Osteoblast (primary cell): ENCODE measurements around the gene ZNF70. TPM values are rescaled to one million over a fixed set of nuclear protein-coding genes. Genes with fewer than 3 reads are reported as not detected.
"Not testable (repeated sequence)": the region's sequence is repeated elsewhere in the genome, so short reads cannot be mapped to it uniquely, and the experiment has no call there.

ENCODE experiments used
- DNase-seq: peaks from one replicate; pipeline ENCODE4 v3.0.0; 2011; ENCODE audit warnings: low spot score, mixed read lengths; ENCODE audit not compliant: insufficient read length; ENCODE audit errors: missing footprints
- H2AFZ ChIP-seq: 2 replicates; pipeline ENCODE4 v1.6.0; 2011; ENCODE audit warnings: mild to moderate bottlenecking, low read length
- H3K27ac ChIP-seq: 2 replicates; pipeline ENCODE4 v1.5.1; 2011; ENCODE audit warnings: mild to moderate bottlenecking, low read depth, low read length, moderate library complexity
- H3K27me3 ChIP-seq: 2 replicates; pipeline ENCODE4 v1.6.0; 2012; ENCODE audit warnings: mild to moderate bottlenecking, control low read depth, inconsistent platforms, low read length, moderate library complexity; ENCODE audit not compliant: insufficient read depth
- H3K36me3 ChIP-seq: 2 replicates; pipeline ENCODE4 v1.5.1; 2011; ENCODE audit warnings: mild to moderate bottlenecking, low read length, control low read depth, moderate library complexity; ENCODE audit not compliant: insufficient read depth
- H3K4me1 ChIP-seq: 2 replicates; pipeline ENCODE4 v1.5.1; 2011; ENCODE audit warnings: mild to moderate bottlenecking, low read length, control low read depth, moderate library complexity; ENCODE audit not compliant: insufficient read depth
- H3K4me2 ChIP-seq: 2 replicates; pipeline ENCODE4 v1.6.0; 2011; ENCODE audit warnings: mild to moderate bottlenecking, low read length; ENCODE audit not compliant: insufficient read depth
- H3K4me3 ChIP-seq: fragments of 200-600 bp; sonication (generic); 3 replicates; pipeline ENCODE4 v1.5.1; 2012; ENCODE audit warnings: mild to moderate bottlenecking, low read length, inconsistent platforms; ENCODE audit not compliant: insufficient read depth
- H3K79me2 ChIP-seq: 2 replicates; pipeline ENCODE4 v1.6.0; 2012; ENCODE audit warnings: mild to moderate bottlenecking, low read length, control low read depth, inconsistent platforms; ENCODE audit not compliant: insufficient read depth
- H3K9me3 ChIP-seq: 2 replicates; pipeline ENCODE4 v1.5.1; 2011; ENCODE audit warnings: low read depth, low read length, control low read depth
- H4K20me1 ChIP-seq: 2 replicates; pipeline ENCODE4 v1.6.0; 2012; ENCODE audit warnings: mild to moderate bottlenecking, low read length, control low read depth; ENCODE audit not compliant: insufficient read depth
- total RNA-seq: library from RNA; depleted of rRNA; stranded (reverse); fragments of >200 nt; gene quantifications from 2 replicates; pipeline ENCODE4 v1.2.3, GENCODE V29; 2012
- TF ChIP-seq, protein P1 (sequence below): IDR thresholded peaks from 2 replicates; pipeline ENCODE4 v1.5.1; 2011; ENCODE audit warnings: mild to moderate bottlenecking, low read depth, low read length, moderate library complexity; ENCODE audit errors: extremely low read depth

ZNF70 gene
- total RNA-seq, 1 donor, result 6.5 TPM

DNA sequence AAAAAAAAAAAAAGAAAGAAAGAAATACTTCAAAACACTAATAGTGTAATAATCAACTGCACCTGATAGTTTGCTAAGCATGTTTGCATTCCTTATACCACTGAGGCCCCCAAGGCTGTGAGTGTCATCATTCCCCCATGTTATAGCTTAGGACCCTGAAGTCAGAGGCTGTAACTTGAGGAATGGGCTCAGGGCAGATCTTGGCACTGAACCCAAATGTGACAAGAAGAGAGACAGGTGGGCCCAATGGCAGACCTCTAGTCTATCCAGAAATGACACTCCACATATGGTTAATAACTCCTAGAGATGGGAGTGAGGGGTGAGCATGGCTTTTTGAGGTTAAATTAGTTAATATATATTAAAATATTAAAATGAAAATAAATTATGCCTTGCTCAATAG lies 13.2 kb downstream of the ZNF70 start:
- DNase-seq, result no peak
- Histone ChIP-seq H3K27me3 (no peaks in the 10 kb centered on the region), H3K36me3 (peaks cover 2% of the 10 kb centered on the region), H3K79me2 (no peaks in the 10 kb centered on the region), H3K4me2 (no peak overlapping the region), H3K27ac (no peak overlapping the region), H3K4me3 (no peak overlapping the region), H3K9me3 (no peaks in the 10 kb centered on the region), H3K4me1 (no peaks in the 10 kb centered on the region), H2AFZ (no peak overlapping the region), H4K20me1 (no peaks in the 10 kb centered on the region)
- TF ChIP-seq, protein P1, sequence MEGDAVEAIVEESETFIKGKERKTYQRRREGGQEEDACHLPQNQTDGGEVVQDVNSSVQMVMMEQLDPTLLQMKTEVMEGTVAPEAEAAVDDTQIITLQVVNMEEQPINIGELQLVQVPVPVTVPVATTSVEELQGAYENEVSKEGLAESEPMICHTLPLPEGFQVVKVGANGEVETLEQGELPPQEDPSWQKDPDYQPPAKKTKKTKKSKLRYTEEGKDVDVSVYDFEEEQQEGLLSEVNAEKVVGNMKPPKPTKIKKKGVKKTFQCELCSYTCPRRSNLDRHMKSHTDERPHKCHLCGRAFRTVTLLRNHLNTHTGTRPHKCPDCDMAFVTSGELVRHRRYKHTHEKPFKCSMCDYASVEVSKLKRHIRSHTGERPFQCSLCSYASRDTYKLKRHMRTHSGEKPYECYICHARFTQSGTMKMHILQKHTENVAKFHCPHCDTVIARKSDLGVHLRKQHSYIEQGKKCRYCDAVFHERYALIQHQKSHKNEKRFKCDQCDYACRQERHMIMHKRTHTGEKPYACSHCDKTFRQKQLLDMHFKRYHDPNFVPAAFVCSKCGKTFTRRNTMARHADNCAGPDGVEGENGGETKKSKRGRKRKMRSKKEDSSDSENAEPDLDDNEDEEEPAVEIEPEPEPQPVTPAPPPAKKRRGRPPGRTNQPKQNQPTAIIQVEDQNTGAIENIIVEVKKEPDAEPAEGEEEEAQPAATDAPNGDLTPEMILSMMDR, result no peak

DNA sequence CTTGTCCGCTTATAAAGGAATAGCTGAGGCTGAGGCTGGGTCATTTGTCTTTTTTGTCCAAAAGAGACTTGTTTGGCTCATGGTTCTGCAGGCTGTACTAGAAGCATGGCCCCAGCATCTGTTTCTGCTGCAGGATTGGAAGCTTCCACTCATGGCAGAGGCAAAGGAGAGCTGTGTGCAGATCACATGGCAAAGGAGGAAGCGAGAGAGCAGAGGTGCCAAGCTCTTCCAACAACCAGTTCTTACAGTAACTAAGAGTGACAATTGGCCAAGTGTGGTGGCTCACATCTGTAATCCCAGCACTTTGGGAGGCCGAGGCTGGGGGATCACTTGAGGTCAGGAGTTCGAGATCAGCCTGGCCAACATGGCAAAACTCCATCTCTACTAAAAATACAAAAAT lies 22.8 kb downstream of the ZNF70 start:
- H3K9me3 ChIP-seq, H3K27me3 ChIP-seq, H3K4me3 ChIP-seq, H3K36me3 ChIP-seq, H3K4me2 ChIP-seq, H3K79me2 ChIP-seq, H3K27ac ChIP-seq, H3K4me1 ChIP-seq, H4K20me1 ChIP-seq, DNase-seq, H2AFZ ChIP-seq: not testable (repeated sequence)

DNA sequence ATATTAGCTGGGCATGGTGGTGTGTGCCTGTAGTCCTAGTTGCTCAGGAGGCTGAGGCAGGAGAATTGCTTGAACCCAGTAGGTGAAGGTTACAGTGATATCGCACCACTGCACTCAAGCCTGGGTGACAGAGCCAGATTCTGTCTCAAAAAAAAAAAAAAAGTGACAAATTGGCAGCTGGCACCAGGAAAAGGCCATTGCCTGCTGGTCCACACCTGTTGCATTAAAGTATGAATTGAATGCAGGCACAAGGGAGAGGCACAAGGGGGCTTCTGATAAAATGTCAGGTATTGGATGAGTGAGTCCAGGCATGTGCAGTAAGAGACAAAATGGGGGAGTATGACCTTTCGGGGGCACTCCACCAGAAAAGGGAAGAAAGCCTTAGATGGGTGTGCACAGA lies 28.2 kb downstream of the ZNF70 start:
- no peaks in the 10 kb centered on the region for H3K36me3 ChIP-seq
- no peaks in the 10 kb centered on the region for H4K20me1 ChIP-seq
- no peaks in the 10 kb centered on the region for H3K79me2 ChIP-seq
- H3K9me3 ChIP-seq, result no peaks in the 10 kb centered on the region
- no peak overlapping the region for H3K4me3 ChIP-seq
- no peak overlapping the region for H3K27ac ChIP-seq
- no peak overlapping the region for H2AFZ ChIP-seq
- H3K27me3 ChIP-seq, result peaks cover 2% of the 10 kb centered on the region
- no peaks in the 10 kb centered on the region for H3K4me1 ChIP-seq
- H3K4me2 ChIP-seq, result no peak overlapping the region
- TF ChIP-seq, protein P1, result no peak
- DNase-seq, result no peak

DNA sequence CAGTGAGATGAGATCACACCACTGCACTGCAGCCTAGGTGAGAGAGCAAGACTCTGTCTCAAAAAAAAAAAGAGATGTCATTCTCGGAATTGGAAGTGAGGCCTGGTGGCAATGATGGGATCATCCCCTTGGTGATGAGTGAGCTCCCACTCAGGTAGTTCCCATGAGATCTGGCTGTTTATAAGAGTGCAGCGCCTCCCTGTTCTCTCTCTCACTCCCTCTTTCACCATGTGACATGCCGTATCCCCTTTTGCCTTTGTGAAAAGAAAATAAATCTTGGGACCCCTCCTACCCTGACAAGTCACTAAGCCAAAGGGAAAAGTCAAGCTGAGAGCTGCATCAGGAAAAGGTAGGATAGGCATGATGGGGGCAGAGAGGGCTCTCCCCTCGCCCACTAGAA lies 28.8 kb downstream of the ZNF70 start:
- Histone ChIP-seq H3K4me3 (no peak overlapping the region), H3K9me3 (no peaks in the 10 kb centered on the region), H3K36me3 (no peaks in the 10 kb centered on the region), H3K4me2 (no peak overlapping the region), H4K20me1 (no peaks in the 10 kb centered on the region), H3K27ac (no peak overlapping the region), H2AFZ (no peak overlapping the region), H3K27me3 (no peaks in the 10 kb centered on the region), H3K79me2 (no peaks in the 10 kb centered on the region), H3K4me1 (no peaks in the 10 kb centered on the region)
- DNase-seq, result no peak
- TF ChIP-seq, protein P1, result no peak
